H1 (cell line): ENCODE measurements around the gene OSBPL6. TPM values are rescaled to one million over a fixed set of nuclear protein-coding genes. Genes with fewer than 3 reads are reported as not detected.

Experiments used
- CHD1 ChIP-seq: IDR thresholded peaks from 2 replicates; pipeline ENCODE4 v1.6.1; 2012; ENCODE audit warnings: low read depth, low read length, improper control_type of control experiment
- EZH2 ChIP-seq: fragments of 200-600 bp; sonication (generic); IDR thresholded peaks from 2 replicates; pipeline ENCODE4 v1.7.1; 2012; ENCODE audit warnings: low read depth, mild to moderate bottlenecking, moderate library complexity, low read length, inconsistent platforms; ENCODE audit not compliant: severe bottlenecking
- JUN ChIP-seq: IDR thresholded peaks from 2 replicates; pipeline ENCODE4 v1.6.1; 2011; ENCODE audit warnings: low read depth, mild to moderate bottlenecking, improper control_type of control experiment, low read length
- SUZ12 ChIP-seq: fragments of 200-600 bp; sonication (generic); IDR thresholded peaks from 2 replicates; pipeline ENCODE4 v1.6.1; 2012; ENCODE audit warnings: mild to moderate bottlenecking, inconsistent platforms, low read length, moderate library complexity, mixed read lengths
- TAF1 ChIP-seq: IDR thresholded peaks from 2 replicates; pipeline ENCODE4 v1.6.1; 2011; ENCODE audit warnings: mild to moderate bottlenecking, low read depth, low read length
- polyA plus RNA-seq, 7 experiments: library from polyadenylated mRNA; depleted of rRNA in 3 of 7; stranded (reverse) in 5 of 7; unstranded in 2 of 7; fragments of >200 nt in 5 of 7; fragments of 200-250 nt in 2 of 7; gene quantifications; 1 replicate in 5 of 7; 2 replicates in 1 of 7; 4 replicates in 1 of 7; pipeline versions ENCODE4 v1.2.1 to v1.2.3, GENCODE V29; 2011 to 2013; ENCODE audit warnings: missing spikeins in 2 of 7, mixed read lengths in 2 of 7
- total RNA-seq: library from RNA; stranded (reverse); fragmentation: NEBNext Ultra II Directional; extraction: Animal tissue kit (Norgen Biotek cat#: 25700); gene quantifications from 2 replicates; pipeline ENCODE4 v1.2.1, GENCODE V29; 2021

Gene OSBPL6
- total and polyA plus RNA-seq, 2 of the 8 experiments (the other 6 are each of a cell fraction or from before 2014, with no cell fraction given): 1.7 to 5.6 TPM

GRCh38 chr2:178391701-178392100 lies 197.4 kb downstream of the OSBPL6 start (continued):
- TF ChIP-seq JUN (no peak), CHD1 (no peak), SUZ12 (no peak), TAF1 (no peak), EZH2 (no peak)
